ENCODE data around the gene S100B. TPM values are rescaled to one million over a fixed set of nuclear protein-coding genes. Genes with fewer than 3 reads are reported as not detected.

Gene S100B
- total and polyA plus RNA-seq, 2 of the 13 experiments (the other 11 are each of a cell fraction or from before 2014, with no cell fraction given): not detected

GRCh38 chr21:46635324-46636180 lies 30.7 kb upstream of the S100B start, which contains the start of gene PRMT2 (continued):
- TF ChIP-seq MTF2 (CRISPR knock-in tag; IDR thresholded peaks at IDR 0.05; ENCODE audit: borderline replicate concordance) (no peak), TMF1 (CRISPR knock-in tag; IDR thresholded peaks at IDR 0.05; ENCODE audit: low read depth) (peak; percentile 88; the same call in 1 of the 2 replicates), ZBTB7B (CRISPR knock-in tag; IDR thresholded peaks at IDR 0.05) (no peak), ARNT (IDR thresholded peaks at IDR 0.05) (no peak), SCMH1 (CRISPR knock-in tag; IDR thresholded peaks at IDR 0.05; ENCODE audit: borderline replicate concordance) (no peak), POLR2AphosphoS2 (IDR thresholded peaks at IDR 0.05; ENCODE audit: low read depth, low read length) (no peak), PREB (CRISPR knock-in tag; IDR thresholded peaks at IDR 0.05) (no peak), HCFC1 (IDR thresholded peaks at IDR 0.05; ENCODE audit: low read depth, low read length) (peak; percentile 14; the same call in 1 of the 2 replicates), ZNF740 (CRISPR knock-in tag; IDR thresholded peaks at IDR 0.05) (no peak), NFE2L2 (IDR thresholded peaks at IDR 0.05; ENCODE audit: low read length) (no peak), TRAFD1 (CRISPR knock-in tag; IDR thresholded peaks at IDR 0.05; ENCODE audit: borderline replicate concordance) (no peak), MTA3 (CRISPR knock-in tag; IDR thresholded peaks at IDR 0.05) (no peak), NFRKB (IDR thresholded peaks at IDR 0.05) (no peak), ZNF432 (CRISPR knock-in tag; IDR thresholded peaks at IDR 0.05; ENCODE audit: borderline replicate concordance) (no peak), ELF1 (CRISPR knock-in tag; IDR thresholded peaks at IDR 0.05) (peak; percentile 63), YEATS4 (CRISPR knock-in tag; IDR thresholded peaks at IDR 0.05; ENCODE audit: borderline replicate concordance) (peak; percentile 86), FOSL1 (CRISPR knock-in tag; IDR thresholded peaks at IDR 0.05; ENCODE audit: borderline replicate concordance) (no peak), SNRNP70 (IDR thresholded peaks at IDR 0.05; ENCODE audit: low read depth, low read length) (no peak), TFDP1 (CRISPR knock-in tag; IDR thresholded peaks at IDR 0.05; ENCODE audit: borderline replicate concordance) (peak; percentile 80; the same call in 1 of the 2 replicates), HNRNPUL1 (IDR thresholded peaks at IDR 0.05; ENCODE audit: low read depth, low read length) (no peak), ZSCAN21 (CRISPR knock-in tag; IDR thresholded peaks at IDR 0.05; ENCODE audit: borderline replicate concordance) (peak; percentile 90; the same call in 1 of the 2 replicates), ZNF580 (CRISPR knock-in tag; IDR thresholded peaks at IDR 0.05; ENCODE audit: borderline replicate concordance, low read depth) (no peak; the same call in 1 of the 2 replicates), ZC3H4 (CRISPR knock-in tag; IDR thresholded peaks at IDR 0.05; ENCODE audit: borderline replicate concordance) (no peak)
- TF ChIP-seq, protein P1, sequence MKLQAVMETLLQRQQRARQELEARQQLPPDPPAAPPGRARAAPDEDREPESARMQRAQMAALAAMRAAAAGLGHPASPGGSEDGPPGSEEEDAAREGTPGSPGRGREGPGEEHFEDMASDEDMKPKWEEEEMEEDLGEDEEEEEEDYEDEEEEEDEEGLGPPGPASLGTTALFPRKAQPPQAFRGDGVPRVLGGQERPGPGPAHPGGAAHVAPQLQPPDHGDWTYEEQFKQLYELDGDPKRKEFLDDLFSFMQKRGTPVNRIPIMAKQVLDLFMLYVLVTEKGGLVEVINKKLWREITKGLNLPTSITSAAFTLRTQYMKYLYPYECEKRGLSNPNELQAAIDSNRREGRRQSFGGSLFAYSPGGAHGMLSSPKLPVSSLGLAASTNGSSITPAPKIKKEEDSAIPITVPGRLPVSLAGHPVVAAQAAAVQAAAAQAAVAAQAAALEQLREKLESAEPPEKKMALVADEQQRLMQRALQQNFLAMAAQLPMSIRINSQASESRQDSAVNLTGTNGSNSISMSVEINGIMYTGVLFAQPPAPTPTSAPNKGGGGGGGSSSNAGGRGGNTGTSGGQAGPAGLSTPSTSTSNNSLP (IDR thresholded peaks at IDR 0.05; ENCODE audit: low read depth, low read length): peak; percentile 35; the same call in 1 of the 2 replicates

Measured in HepG2 (cell line).